Kidney epithelial cell (primary cell): Measurements from ENCODE around the gene DTYMK. TPM values are rescaled to one million over a fixed set of nuclear protein-coding genes. Genes with fewer than 3 reads are reported as not detected.

ENCODE experiments used
- DNase-seq: peaks from one replicate; pipeline ENCODE4 v3.0.0-alpha.2; 2010; ENCODE audit warnings: low read depth
- H3K27me3 ChIP-seq: 2 replicates; pipeline ENCODE4 v1.6.0; 2011; ENCODE audit warnings: low read length; ENCODE audit not compliant: control insufficient read depth, insufficient read depth
- H3K36me3 ChIP-seq: 2 replicates; pipeline ENCODE4 v1.5.1; 2011; ENCODE audit warnings: low read length; ENCODE audit not compliant: control insufficient read depth, insufficient read depth
- H3K4me3 ChIP-seq: 2 replicates; pipeline ENCODE4 v1.5.1; 2011; ENCODE audit warnings: low read depth, mild to moderate bottlenecking, control low read depth, low read length
- CTCF ChIP-seq: IDR thresholded peaks from 2 replicates; pipeline ENCODE4 v1.5.1; 2011; ENCODE audit warnings: mild to moderate bottlenecking, moderate library complexity, low read length, control low read depth, inconsistent platforms; ENCODE audit not compliant: insufficient read depth, poor library complexity, severe bottlenecking
- total RNA-seq: library from RNA; depleted of rRNA; stranded (reverse); fragments of >200 nt; gene quantifications from 2 replicates; pipeline ENCODE4 v1.2.3, GENCODE V29; 2015

Gene DTYMK
- total RNA-seq, 1 donor from 2014 or later = 35.6 TPM

GRCh38 chr2:241726459-241726858 lies 39.8 kb upstream of the DTYMK start:
- Histone ChIP-seq H3K27me3 (no peaks in the 10 kb centered on the region), H3K36me3 (peaks cover 1% of the 10 kb centered on the region), H3K4me3 (no peak overlapping the region)
- no peak for DNase-seq
- TF ChIP-seq CTCF = no peak

- TF ChIP-seq CTCF = no peak
- no peak overlapping the region for H3K4me3 ChIP-seq
- DNase-seq = no peak
- peaks cover 1% of the 10 kb centered on the region for H3K36me3 ChIP-seq
- no peaks in the 10 kb centered on the region for H3K27me3 ChIP-seq
Observed at GRCh38 chr2:241724975-241725870, 38.6 kb upstream of the DTYMK start.

- Histone ChIP-seq H3K27me3 (no peaks in the 10 kb centered on the region), H3K4me3 (no peak overlapping the region), H3K36me3 (peaks cover 1% of the 10 kb centered on the region)
- no peak for DNase-seq
- TF ChIP-seq CTCF = no peak
Observed at GRCh38 chr2:241724259-241724974, 37.8 kb upstream of the DTYMK start.

- DNase-seq = no peak
- no peak overlapping the region for H3K4me3 ChIP-seq
- H3K27me3 ChIP-seq = no peaks in the 10 kb centered on the region
- no peak for TF ChIP-seq CTCF
- H3K36me3 ChIP-seq = peaks cover 1% of the 10 kb centered on the region
Observed at GRCh38 chr2:241722896-241723454, 36.4 kb upstream of the DTYMK start.

GRCh38 chr2:241721852-241722251 lies 35.2 kb upstream of the DTYMK start:
- DNase-seq = no peak
- Histone ChIP-seq H3K4me3 (no peak overlapping the region), H3K27me3 (no peaks in the 10 kb centered on the region), H3K36me3 (peaks cover 1% of the 10 kb centered on the region)
- TF ChIP-seq CTCF = no peak
